GM12878 (cell line): ENCODE results near the gene FNDC3B.

Source experiments
- CBFB ChIP-seq: IDR thresholded peaks from 2 replicates; pipeline ENCODE4 v1.6.1; 2016; ENCODE audit warnings: antibody characterized with exemption, low read depth
- CHD2 ChIP-seq: IDR thresholded peaks from 2 replicates; pipeline ENCODE4 v1.6.1; 2011; ENCODE audit warnings: low read depth, low read length, improper control_type of control experiment, borderline replicate concordance
- CREB1 ChIP-seq: IDR thresholded peaks from 2 replicates; pipeline ENCODE4 v1.6.1; 2012; ENCODE audit warnings: low read depth, mild to moderate bottlenecking, inconsistent platforms
- ELK1 ChIP-seq: IDR thresholded peaks from 2 replicates; pipeline ENCODE4 v1.6.1; 2012; ENCODE audit warnings: low read depth, low read length, improper control_type of control experiment
- GABPA ChIP-seq: IDR thresholded peaks from 2 replicates; pipeline ENCODE4 v1.6.1; 2014; ENCODE audit warnings: antibody characterized with exemption, low read depth, mild to moderate bottlenecking, inconsistent platforms
- MYC ChIP-seq: IDR thresholded peaks from 2 replicates; pipeline ENCODE4 v1.6.1; 2011; ENCODE audit warnings: mild to moderate bottlenecking, low read length, moderate library complexity, inconsistent platforms; ENCODE audit not compliant: insufficient read depth, insufficient replicate concordance, insufficient read length, severe bottlenecking
- RAD51 ChIP-seq: fragments of 450-650 bp; IDR thresholded peaks from 2 replicates; pipeline ENCODE4 v1.6.1; 2016; ENCODE audit warnings: moderate library complexity, mild to moderate bottlenecking, inconsistent platforms
- SIN3A ChIP-seq: IDR thresholded peaks from 2 replicates; pipeline ENCODE4 v1.6.1; 2012; ENCODE audit warnings: low read depth, low read length, improper control_type of control experiment
- YY1 ChIP-seq: IDR thresholded peaks from 2 replicates; pipeline ENCODE4 v1.6.1; 2011; ENCODE audit warnings: low read depth, mild to moderate bottlenecking, low read length

- TF ChIP-seq CREB1, result no peak
- TF ChIP-seq GABPA, result no peak
- no peak for TF ChIP-seq SIN3A
- no peak for TF ChIP-seq MYC
- TF ChIP-seq CBFB, result no peak
- TF ChIP-seq YY1, result no peak
- TF ChIP-seq ELK1, result no peak
- no peak for TF ChIP-seq RAD51
- no peak for TF ChIP-seq CHD2
Observed at GRCh38 chr3:172112078-172112733, 72.8 kb downstream of the FNDC3B start.
